RWPE1 (cell line): ENCODE measurements around the gene LCK.
"Not testable (repeated sequence)": the region's sequence is repeated elsewhere in the genome, so short reads cannot be mapped to it uniquely, and the experiment has no call there.

Source experiments
- CTCF ChIA-PET: fragments of 350-600 bp; sonication (Branson Sonifier 250); formaldehyde crosslinking; extraction: SDS; loops from one replicate; lab custom pipeline; 2021; lab: Yijun Ruan, JAX
- POLR2A ChIA-PET: fragments of 400-600 bp; formaldehyde crosslinking; extraction: SDS; loops from one replicate; lab custom pipeline; 2020; ENCODE audit warnings: antibody characterized with exemption; ENCODE audit not compliant: low non-redundant PET; lab: Yijun Ruan, JAX
- DNase-seq: peaks from one replicate; pipeline ENCODE4 v3.0.0; 2012; ENCODE audit warnings: low spot score
- H3K27ac ChIP-seq: fragments of 450-650 bp; 2 replicates; pipeline ENCODE4 v1.5.1; 2017
- TF ChIP-seq, protein P1 (sequence below): fragments of 450-650 bp; conservative IDR thresholded peaks from 2 replicates; pipeline ENCODE4 v1.5.1; 2017; ENCODE audit warnings: low read depth, mild to moderate bottlenecking

Gene LCK

DNA sequence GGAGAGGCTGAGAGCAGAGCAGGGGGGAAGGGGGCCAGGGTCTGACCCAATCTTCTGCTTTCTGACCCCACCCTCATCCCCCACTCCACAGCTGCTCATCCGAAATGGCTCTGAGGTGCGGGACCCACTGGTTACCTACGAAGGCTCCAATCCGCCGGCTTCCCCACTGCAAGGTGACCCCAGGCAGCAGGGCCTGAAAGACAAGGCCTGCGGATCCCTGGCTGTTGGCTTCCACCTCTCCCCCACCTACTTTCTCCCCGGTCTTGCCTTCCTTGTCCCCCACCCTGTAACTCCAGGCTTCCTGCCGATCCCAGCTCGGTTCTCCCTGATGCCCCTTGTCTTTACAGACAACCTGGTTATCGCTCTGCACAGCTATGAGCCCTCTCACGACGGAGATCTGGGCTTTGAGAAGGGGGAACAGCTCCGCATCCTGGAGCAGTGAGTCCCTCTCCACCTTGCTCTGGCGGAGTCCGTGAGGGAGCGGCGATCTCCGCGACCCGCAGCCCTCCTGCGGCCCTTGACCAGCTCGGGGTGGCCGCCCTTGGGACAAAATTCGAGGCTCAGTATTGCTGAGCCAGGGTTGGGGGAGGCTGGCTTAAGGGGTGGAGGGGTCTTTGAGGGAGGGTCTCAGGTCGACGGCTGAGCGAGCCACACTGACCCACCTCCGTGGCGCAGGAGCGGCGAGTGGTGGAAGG, 23.7 kb downstream of the LCK start:
- ChIA-PET CTCF (interaction anchor here (0.6 kb wide), 1 partner anchor 9 kb away, joined by 3 read pairs; no protein-coding TSS in a partner anchor), POLR2A (no interaction called here)
- TF ChIP-seq, protein P1, sequence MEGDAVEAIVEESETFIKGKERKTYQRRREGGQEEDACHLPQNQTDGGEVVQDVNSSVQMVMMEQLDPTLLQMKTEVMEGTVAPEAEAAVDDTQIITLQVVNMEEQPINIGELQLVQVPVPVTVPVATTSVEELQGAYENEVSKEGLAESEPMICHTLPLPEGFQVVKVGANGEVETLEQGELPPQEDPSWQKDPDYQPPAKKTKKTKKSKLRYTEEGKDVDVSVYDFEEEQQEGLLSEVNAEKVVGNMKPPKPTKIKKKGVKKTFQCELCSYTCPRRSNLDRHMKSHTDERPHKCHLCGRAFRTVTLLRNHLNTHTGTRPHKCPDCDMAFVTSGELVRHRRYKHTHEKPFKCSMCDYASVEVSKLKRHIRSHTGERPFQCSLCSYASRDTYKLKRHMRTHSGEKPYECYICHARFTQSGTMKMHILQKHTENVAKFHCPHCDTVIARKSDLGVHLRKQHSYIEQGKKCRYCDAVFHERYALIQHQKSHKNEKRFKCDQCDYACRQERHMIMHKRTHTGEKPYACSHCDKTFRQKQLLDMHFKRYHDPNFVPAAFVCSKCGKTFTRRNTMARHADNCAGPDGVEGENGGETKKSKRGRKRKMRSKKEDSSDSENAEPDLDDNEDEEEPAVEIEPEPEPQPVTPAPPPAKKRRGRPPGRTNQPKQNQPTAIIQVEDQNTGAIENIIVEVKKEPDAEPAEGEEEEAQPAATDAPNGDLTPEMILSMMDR = no peak

DNA sequence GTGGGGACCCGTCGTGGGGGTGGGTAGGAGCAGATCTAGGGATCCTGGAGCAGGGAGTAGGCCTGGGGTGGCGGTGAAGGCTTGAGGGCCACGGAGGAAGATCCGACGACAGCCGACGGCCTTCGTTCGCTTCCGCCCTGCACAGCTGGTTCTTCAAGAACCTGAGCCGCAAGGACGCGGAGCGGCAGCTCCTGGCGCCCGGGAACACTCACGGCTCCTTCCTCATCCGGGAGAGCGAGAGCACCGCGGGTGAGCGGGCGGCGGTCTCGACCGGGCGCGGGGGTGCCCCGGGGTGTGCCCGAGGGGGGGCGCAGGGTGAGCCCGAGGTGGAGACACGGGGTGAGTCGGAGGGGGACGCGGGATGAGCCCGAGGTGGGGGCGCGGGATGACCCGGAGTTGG, 24.4 kb downstream of the LCK start:
- TF ChIP-seq, protein P1 = no peak
- ChIA-PET POLR2A (no interaction called here), CTCF (no interaction called here)
- H3K27ac ChIP-seq = no peak overlapping the region
- no peak for DNase-seq

More for the DNA sequence above, 23.7 kb downstream of the LCK start:
- no peak overlapping the region for H3K27ac ChIP-seq
- DNase-seq = no peak

DNA sequence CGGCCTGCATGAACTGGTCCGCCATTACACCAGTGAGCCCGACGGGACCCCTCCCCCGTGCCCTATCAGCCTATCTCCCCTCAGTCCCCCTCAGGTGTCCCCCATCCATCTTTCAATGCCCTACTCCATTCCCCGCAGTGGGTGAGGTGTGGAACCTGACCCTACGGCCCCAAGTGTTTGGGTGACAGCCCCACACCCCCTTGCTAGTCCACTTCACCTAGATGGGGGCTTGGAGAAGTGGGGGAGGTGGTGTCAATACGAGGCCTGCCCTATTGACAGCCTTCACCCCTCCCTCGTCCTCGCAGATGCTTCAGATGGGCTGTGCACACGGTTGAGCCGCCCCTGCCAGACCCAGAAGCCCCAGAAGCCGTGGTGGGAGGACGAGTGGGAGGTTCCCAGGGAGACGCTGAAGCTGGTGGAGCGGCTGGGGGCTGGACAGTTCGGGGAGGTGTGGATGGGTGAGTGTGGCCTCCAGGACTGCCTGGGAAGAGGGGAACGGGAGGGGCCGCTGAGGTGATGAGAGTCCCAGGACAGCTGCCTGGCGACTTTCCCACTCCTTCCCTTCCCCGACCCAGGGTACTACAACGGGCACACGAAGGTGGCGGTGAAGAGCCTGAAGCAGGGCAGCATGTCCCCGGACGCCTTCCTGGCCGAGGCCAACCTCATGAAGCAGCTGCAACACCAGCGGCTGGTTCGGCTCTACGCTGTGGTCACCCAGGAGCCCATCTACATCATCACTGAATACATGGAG, 25.1 kb downstream of the LCK start:
- POLR2A ChIA-PET = no interaction called here
- no peak for DNase-seq
- CTCF ChIA-PET = interaction anchor here (0.6 to 1.0 kb wide), 2 partner anchors 35 to 935 kb away, joined by 3 to 5 read pairs; no protein-coding TSS in a partner anchor
- H3K27ac ChIP-seq = no peak overlapping the region
- TF ChIP-seq, protein P1 = no peak

DNA sequence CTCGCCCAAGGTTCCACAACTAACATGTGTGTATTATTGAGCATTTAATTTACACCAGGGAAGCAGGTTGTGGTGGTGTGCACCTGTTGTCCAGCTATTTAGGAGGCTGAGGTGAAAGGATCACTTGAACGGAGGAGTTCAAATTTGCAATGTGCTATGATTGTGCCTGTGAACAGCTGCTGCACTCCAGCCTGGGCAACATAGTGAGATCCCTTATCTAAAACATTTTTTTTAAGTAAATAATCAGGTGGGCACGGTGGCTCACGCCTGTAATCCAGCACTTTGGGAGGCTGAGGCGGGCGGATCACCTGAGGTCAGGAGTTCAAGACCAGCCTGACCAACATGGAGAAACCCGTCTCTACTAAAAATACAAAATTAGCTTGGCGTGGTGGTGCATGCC, 33.7 kb downstream of the LCK start:
- POLR2A ChIA-PET, CTCF ChIA-PET: not testable (repeated sequence)

DNA sequence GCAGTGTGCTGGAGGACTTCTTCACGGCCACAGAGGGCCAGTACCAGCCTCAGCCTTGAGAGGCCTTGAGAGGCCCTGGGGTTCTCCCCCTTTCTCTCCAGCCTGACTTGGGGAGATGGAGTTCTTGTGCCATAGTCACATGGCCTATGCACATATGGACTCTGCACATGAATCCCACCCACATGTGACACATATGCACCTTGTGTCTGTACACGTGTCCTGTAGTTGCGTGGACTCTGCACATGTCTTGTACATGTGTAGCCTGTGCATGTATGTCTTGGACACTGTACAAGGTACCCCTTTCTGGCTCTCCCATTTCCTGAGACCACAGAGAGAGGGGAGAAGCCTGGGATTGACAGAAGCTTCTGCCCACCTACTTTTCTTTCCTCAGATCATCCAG, 34.6 kb downstream of the LCK start:
- no peak overlapping the region for H3K27ac ChIP-seq
- ChIA-PET CTCF (no interaction called here), POLR2A (no interaction called here)
- DNase-seq = no peak
- TF ChIP-seq, protein P1 = no peak

More for the DNA sequence above, 33.7 kb downstream of the LCK start:
- not testable (repeated sequence) for H3K27ac ChIP-seq, DNase-seq

DNA sequence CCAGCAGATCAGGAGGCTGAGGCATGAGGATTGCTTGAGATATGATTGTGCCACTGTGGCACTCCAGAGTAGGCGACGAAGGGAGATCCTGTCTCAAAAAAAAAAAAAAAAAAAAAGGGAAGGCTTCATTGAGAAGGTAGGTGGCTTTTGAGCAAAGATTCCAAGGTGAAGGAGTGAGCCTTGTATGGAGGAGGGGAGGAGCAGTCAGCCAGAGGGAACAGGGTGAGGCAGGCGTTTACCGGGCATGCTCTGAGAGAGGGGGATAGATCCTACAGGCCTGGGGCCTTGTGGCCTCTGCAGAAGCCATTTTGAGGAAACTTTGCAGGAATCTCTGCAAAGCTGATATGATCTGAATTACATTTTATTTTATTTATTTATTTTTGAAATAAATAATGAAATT, 35.7 kb downstream of the LCK start:
- POLR2A ChIA-PET = no interaction called here
- CTCF ChIA-PET = no interaction called here
- DNase-seq = no peak

More for the DNA sequence above, 35.7 kb downstream of the LCK start:
- no peak overlapping the region for H3K27ac ChIP-seq
- TF ChIP-seq, protein P1 = no peak
